Erythroblast (primary cell): ENCODE data around the gene SLC35F6.
"Not testable (repeated sequence)": the region's sequence is repeated elsewhere in the genome, so short reads cannot be mapped to it uniquely, and the experiment has no call there.

ENCODE experiments used
- DNase-seq, 2 experiments: peaks; one replicate each; lab custom pipeline; 2025; lab: John Stamatoyannopoulos, UW
- GATA1 ChIP-seq: IDR thresholded peaks from 2 replicates; pipeline ENCODE4 v1.6.1; 2011; ENCODE audit warnings: low read depth, mild to moderate bottlenecking, control low read depth, low read length, moderate library complexity
- POLR2A ChIP-seq: IDR thresholded peaks from 2 replicates; pipeline ENCODE4 v1.6.1; 2011; ENCODE audit warnings: mild to moderate bottlenecking, low read length

The SLC35F6 gene

GRCh38 chr2:26801328-26801727 is 37.2 kb downstream of the SLC35F6 start:
- DNase-seq = peak in 1 of 2 experiments; percentile 37
- TF ChIP-seq GATA1 (no peak), POLR2A (no peak)

GRCh38 chr2:26801796-26802195 is 37.7 kb downstream of the SLC35F6 start:
- TF ChIP-seq GATA1 (no peak), POLR2A (no peak)

GRCh38 chr2:26805241-26805676 is 41.2 kb downstream of the SLC35F6 start:
- no peak for DNase-seq
- TF ChIP-seq GATA1 (no peak), POLR2A (no peak)

More at GRCh38 chr2:26801796-26802195, 37.7 kb downstream of the SLC35F6 start:
- no peak for DNase-seq

DNA sequence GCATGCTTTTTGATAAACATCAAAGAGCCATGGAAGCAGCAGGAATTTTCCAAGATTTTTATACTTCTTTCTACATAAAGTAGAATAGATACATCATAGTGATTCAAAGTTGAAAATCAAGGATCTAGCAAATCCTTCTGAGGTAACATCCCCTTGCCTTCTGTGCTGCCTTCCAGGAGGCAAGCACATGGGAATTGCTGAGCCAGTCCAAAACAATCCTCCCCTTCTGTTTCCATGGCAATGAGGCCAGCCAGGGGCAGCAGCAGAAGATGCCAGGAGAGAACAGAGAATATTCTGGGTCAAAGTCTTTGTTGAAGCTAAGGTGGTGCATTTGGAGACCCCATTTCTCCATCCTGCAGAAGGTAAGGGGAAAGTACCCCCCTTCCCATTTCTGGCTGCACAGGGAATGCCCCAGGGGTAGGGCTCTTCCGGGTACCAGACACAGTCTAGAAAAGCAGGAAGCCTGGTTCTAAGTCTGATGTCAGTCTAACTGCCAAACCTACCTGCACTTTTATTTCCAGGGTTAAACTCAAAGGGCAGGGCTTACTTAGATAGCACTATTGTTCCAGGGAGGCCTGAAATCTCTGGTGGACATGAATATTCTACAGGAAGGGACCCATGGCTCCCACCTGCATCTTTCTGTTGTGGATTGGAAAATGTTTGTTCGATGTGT is 43.8 kb downstream of the SLC35F6 start:
- TF ChIP-seq POLR2A (no peak), GATA1 (no peak)
- DNase-seq = no peak

DNA sequence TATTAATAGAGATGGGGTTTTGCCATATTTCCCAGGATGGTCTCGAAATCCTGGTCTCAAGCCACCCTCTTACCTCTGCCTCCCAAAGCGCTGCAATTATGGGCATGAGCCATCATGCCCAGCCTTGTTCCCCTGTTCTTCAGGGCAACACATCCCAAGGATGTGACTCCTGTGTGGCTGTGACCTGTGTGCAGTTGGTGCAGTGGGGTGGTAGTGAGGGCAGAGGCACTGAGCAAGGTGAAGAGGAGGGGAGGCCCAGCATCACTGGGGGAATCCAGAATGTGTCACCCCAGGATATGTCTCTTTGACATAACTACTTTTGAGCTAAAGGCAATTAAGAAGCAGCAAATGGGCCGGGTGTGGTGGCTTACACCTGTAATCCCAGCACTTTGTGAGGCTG is 45.1 kb downstream of the SLC35F6 start:
- DNase-seq = no peak
- TF ChIP-seq POLR2A (no peak), GATA1 (no peak)

- DNase-seq = no peak
- TF ChIP-seq GATA1 = no peak
- no peak for TF ChIP-seq POLR2A
Measured at GRCh38 chr2:26809876-26810577, 45.9 kb downstream of the SLC35F6 start.

DNA sequence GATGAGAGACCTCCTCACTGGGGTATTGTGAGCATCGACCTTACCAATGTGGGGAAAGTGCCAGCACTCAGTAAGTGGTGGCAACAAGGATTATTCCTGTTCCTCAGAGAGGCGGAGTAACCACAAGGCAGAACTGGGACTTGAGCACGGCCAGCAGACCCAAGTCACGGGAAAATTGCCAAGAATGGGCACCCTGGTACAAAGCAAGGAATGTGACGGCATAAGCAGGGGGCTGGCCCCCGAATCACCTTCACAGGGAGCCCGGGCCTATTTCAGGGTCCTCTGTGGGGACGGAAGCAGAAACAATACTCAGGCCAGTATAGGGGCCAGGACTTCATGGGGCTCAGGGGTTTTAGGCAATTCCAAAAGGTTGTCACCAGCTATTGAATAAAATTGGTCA is 47.2 kb downstream of the SLC35F6 start:
- TF ChIP-seq GATA1 (no peak), POLR2A (no peak)
- no peak for DNase-seq

- DNase-seq = no peak
- TF ChIP-seq POLR2A (no peak), GATA1 (no peak)
Measured at GRCh38 chr2:26811791-26812694, 48.0 kb downstream of the SLC35F6 start.

- DNase-seq = no peak
- TF ChIP-seq POLR2A (no peak), GATA1 (no peak)
Measured at GRCh38 chr2:26812731-26813130, 48.6 kb downstream of the SLC35F6 start.

DNA sequence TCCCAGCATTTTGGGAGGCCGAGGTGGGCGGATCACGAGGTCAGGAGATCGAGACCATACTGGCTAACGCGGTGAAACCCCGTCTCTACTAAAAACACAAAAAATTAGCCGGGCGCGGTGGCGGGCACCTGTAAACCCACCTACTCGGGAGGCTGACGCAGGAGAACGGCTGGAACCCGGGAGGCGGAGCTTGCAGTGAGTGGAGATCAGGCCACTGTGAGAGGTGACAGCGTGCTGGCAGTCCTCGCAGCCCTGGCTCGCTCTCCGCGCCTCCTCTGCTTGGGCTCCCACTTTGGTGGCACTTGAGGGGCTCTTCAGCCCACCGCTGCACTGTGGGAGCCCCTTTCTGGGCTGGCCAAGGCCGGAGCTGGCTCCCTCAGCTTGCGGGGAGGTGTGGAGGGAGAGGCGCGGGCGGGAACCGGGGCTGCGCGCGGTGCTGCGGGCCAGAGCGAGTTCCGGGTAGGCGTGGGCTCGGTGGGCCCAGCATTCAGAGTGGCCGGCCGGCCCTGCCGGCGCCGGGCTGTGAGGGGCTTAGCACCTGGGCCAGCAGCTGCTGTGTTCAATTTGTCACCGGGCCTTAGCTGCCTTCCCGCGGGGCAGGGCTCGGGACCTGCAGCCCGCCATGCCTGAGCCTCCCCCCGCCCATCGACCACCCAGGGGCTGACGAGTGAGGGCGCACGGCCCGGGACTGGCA is 50.1 kb downstream of the SLC35F6 start:
- not testable (repeated sequence) for DNase-seq

- TF ChIP-seq GATA1 (no peak), POLR2A (no peak)
- peak; percentile 17 to 60 for DNase-seq
Measured at GRCh38 chr2:26816893-26817292, 52.8 kb downstream of the SLC35F6 start.

DNA sequence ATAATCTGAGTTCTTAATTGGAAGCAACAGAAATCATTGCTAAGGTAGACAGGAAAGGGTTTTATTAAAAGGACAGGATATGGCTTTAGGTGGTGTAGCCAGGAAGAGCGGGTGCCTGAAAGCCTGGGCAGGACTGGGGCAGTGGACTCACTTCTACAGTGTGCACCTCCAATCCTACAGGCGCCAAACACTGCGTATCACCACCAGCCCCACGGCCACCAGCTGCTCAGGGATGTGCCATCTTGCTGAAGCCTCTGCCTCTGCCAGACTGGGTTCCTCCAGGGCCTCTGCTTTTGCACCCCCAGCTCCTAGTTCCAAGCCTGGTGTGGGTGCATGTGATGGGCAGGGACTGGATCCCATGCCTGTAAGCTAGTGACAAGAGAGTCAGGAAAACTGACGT is 54.2 kb downstream of the SLC35F6 start:
- no peak for TF ChIP-seq GATA1
- TF ChIP-seq POLR2A = no peak

GRCh38 chr2:26818972-26819371 is 54.9 kb downstream of the SLC35F6 start:
- DNase-seq = no peak
- TF ChIP-seq GATA1 = no peak
- no peak for TF ChIP-seq POLR2A

More for the DNA sequence above, 54.2 kb downstream of the SLC35F6 start:
- no peak for DNase-seq
